ENCODE data around the gene RAB37. TPM values are rescaled to one million over a fixed set of nuclear protein-coding genes. Genes with fewer than 3 reads are reported as not detected.

RAB37 gene
- total RNA-seq (2022; extraction: Qiagen RNA extraction; ENCODE audit: low read depth) = 0.99 to 1.6 TPM (median 1.3 TPM) in 5 replicates

GRCh38 chr17:74736513-74737298 lies at the start of gene RAB37:
TSS of gene RAB37 (plus strand) at chr17:74737256. CDS start at chr17:74737273, 17 bp downstream.

GRCh38 chr17:74712756-74713155 lies 24.3 kb upstream of the RAB37 start, which contains the start of gene CD300LF:
TSS of gene CD300LF (minus strand) at chr17:74712923. CDS start at chr17:74712866, 57 bp downstream.

GRCh38 chr17:74748529-74749278 lies 11.6 kb downstream of the RAB37 start, which contains the start of gene NHERF1:
TSS of gene NHERF1 (plus strand) at chr17:74748628. CDS start at chr17:74748847, 219 bp downstream.

GRCh38 chr17:74776044-74776962 lies 39.2 kb downstream of the RAB37 start, which contains the start of gene NAT9:
TSS of gene NAT9 (minus strand) at chr17:74776345. CDS start at chr17:74775698, 647 bp downstream.

Other genes with a start within 250 kb of the RAB37 start
- gene CD300LB, start 205.8 kb upstream of the RAB37 start, total RNA-seq (2022; extraction: Qiagen RNA extraction; ENCODE audit: low read depth) = 0.07 to 0.12 TPM in 2 of 5 replicates, not detected in the others
- gene CD300C, start 191.1 kb upstream of the RAB37 start, total RNA-seq (2022; extraction: Qiagen RNA extraction; ENCODE audit: low read depth) = 0.15 to 0.26 TPM (median 0.23 TPM) in 5 replicates
- 0.53 to 0.88 TPM (median 0.55 TPM) in 3 of 5 replicates, not detected in the others for gene CD300H, start 169.7 kb upstream of the RAB37 start, total RNA-seq (2022; extraction: Qiagen RNA extraction; ENCODE audit: low read depth)
- not detected in 5 replicates for gene CD300LD, start 145.0 kb upstream of the RAB37 start, total RNA-seq (2022; extraction: Qiagen RNA extraction; ENCODE audit: low read depth)
- not detected in 5 replicates for gene CD300E, start 113.5 kb upstream of the RAB37 start, total RNA-seq (2022; extraction: Qiagen RNA extraction; ENCODE audit: low read depth)
- not detected in 5 replicates for gene CD300LF, start 24.3 kb upstream of the RAB37 start, total RNA-seq (2022; extraction: Qiagen RNA extraction; ENCODE audit: low read depth)
- gene NHERF1, start 11.4 kb downstream of the RAB37 start, total RNA-seq (2022; extraction: Qiagen RNA extraction; ENCODE audit: low read depth) = 35.8 to 49.4 TPM (median 45.3 TPM) in 5 replicates
- gene NAT9, start 39.1 kb downstream of the RAB37 start, total RNA-seq (2022; extraction: Qiagen RNA extraction; ENCODE audit: low read depth) = 52.1 to 64.3 TPM (median 56.3 TPM) in 5 replicates
- gene GRIN2C, start 122.6 kb downstream of the RAB37 start, total RNA-seq (2022; extraction: Qiagen RNA extraction; ENCODE audit: low read depth) = 0.06 to 0.61 TPM (median 0.23 TPM) in 5 replicates
- gene FDXR, start 135.7 kb downstream of the RAB37 start, total RNA-seq (2022; extraction: Qiagen RNA extraction; ENCODE audit: low read depth) = 54.9 to 76.2 TPM (median 59.9 TPM) in 5 replicates
- 0.10 TPM in 1 of 5 replicates, not detected in the others for gene FADS6, start 156.4 kb downstream of the RAB37 start, total RNA-seq (2022; extraction: Qiagen RNA extraction; ENCODE audit: low read depth)
- gene USH1G, start 186.0 kb downstream of the RAB37 start, total RNA-seq (2022; extraction: Qiagen RNA extraction; ENCODE audit: low read depth) = 0.02 to 0.11 TPM (median 0.06 TPM) in 5 replicates
- gene OTOP2, start 187.0 kb downstream of the RAB37 start, total RNA-seq (2022; extraction: Qiagen RNA extraction; ENCODE audit: low read depth) = 0.06 to 0.18 TPM (median 0.07 TPM) in 5 replicates
- gene OTOP3, start 198.6 kb downstream of the RAB37 start, total RNA-seq (2022; extraction: Qiagen RNA extraction; ENCODE audit: low read depth) = not detected in 5 replicates
- gene HID1, start 235.5 kb downstream of the RAB37 start, total RNA-seq (2022; extraction: Qiagen RNA extraction; ENCODE audit: low read depth) = 6.3 to 7.3 TPM (median 7.2 TPM) in 5 replicates